Effector CD8-positive, alpha-beta T cell (primary cell): Measurements from ENCODE around the gene MDH1.
"Not testable (repeated sequence)": the region's sequence is repeated elsewhere in the genome, so short reads cannot be mapped to it uniquely, and the experiment has no call there.

ENCODE experiments used
- DNase-seq: peaks from one replicate; lab custom pipeline; 2025; lab: John Stamatoyannopoulos, UW
- total RNA-seq, 4 experiments: gene quantifications; one replicate each; lab custom pipeline; 2026; lab: John Stamatoyannopoulos, UW

Gene MDH1
- 80.7 to 119 (median 103) reads per million in 4 experiments for total RNA-seq

GRCh38 chr2:63588385-63589147 is at the start of gene MDH1, which contains the start of gene WDPCP:
MDH1 (plus strand) TSS chr2:63588963; CDS start chr2:63589044, 81 bp downstream.
WDPCP (minus strand) TSS chr2:63588477; CDS start chr2:63588271, 206 bp downstream.
- peak; percentile 91 for DNase-seq

GRCh38 chr2:63539416-63540162 is 49.2 kb upstream of the MDH1 start:
- no peak for DNase-seq

- no peak for DNase-seq
These were observed 44.6 kb upstream of the MDH1 start for GRCh38 chr2:63544017-63544627.

GRCh38 chr2:63545023-63545422 is 43.7 kb upstream of the MDH1 start:
- no peak for DNase-seq

- DNase-seq, result no peak
These were observed 35.7 kb upstream of the MDH1 start for GRCh38 chr2:63553049-63553448.

GRCh38 chr2:63555299-63555698 is 33.5 kb upstream of the MDH1 start:
- no peak for DNase-seq

- DNase-seq, result no peak
These were observed 32.8 kb upstream of the MDH1 start for GRCh38 chr2:63555931-63556330.

GRCh38 chr2:63557819-63558218 is 30.9 kb upstream of the MDH1 start:
- DNase-seq, result not testable (repeated sequence)

- DNase-seq, result not testable (repeated sequence)
These were observed 29.8 kb upstream of the MDH1 start for GRCh38 chr2:63558922-63559321.

- DNase-seq, result no peak
These were observed 26.0 kb upstream of the MDH1 start for GRCh38 chr2:63562751-63563150.

- DNase-seq, result no peak
These were observed 19.0 kb upstream of the MDH1 start for GRCh38 chr2:63569740-63570139.

- no peak for DNase-seq
These were observed 17.5 kb upstream of the MDH1 start for GRCh38 chr2:63571291-63571690.

- DNase-seq, result no peak
These were observed 16.8 kb upstream of the MDH1 start for GRCh38 chr2:63572001-63572400.

- not testable (repeated sequence) for DNase-seq
These were observed 15.7 kb upstream of the MDH1 start for GRCh38 chr2:63573026-63573425.

GRCh38 chr2:63573726-63574345 is 14.9 kb upstream of the MDH1 start:
- DNase-seq, result not testable (repeated sequence)

GRCh38 chr2:63576546-63576945 is 12.2 kb upstream of the MDH1 start:
- DNase-seq, result no peak

GRCh38 chr2:63578767-63579166 is 10.0 kb upstream of the MDH1 start:
- no peak for DNase-seq

GRCh38 chr2:63580651-63581297 is 8.0 kb upstream of the MDH1 start:
- DNase-seq, result no peak

GRCh38 chr2:63581298-63581961 is 7.3 kb upstream of the MDH1 start:
- no peak for DNase-seq

GRCh38 chr2:63582873-63583272 is 5.9 kb upstream of the MDH1 start:
- no peak for DNase-seq

- peak; percentile 53 for DNase-seq
These were observed 864 bp upstream of the MDH1 start for GRCh38 chr2:63587814-63588384.
